GM19468 (cell line): ENCODE measurements around the gene PRKRA.
"Not testable (repeated sequence)": the region's sequence is repeated elsewhere in the genome, so short reads cannot be mapped to it uniquely, and the experiment has no call there.

ENCODE experiments used
- ATAC-seq: cut with Tn5 transposase; IDR thresholded peaks from one replicate; pipeline ENCODE4 v1.9.1; 2021; ENCODE audit warnings: mild to moderate bottlenecking, moderate library complexity, moderate number of reproducible peaks; ENCODE audit not compliant: unreplicated experiment; ENCODE audit errors: extremely low read depth

Gene PRKRA

GRCh38 chr2:178415979-178416378 lies 35.0 kb downstream of the PRKRA start:
- no peak for ATAC-seq

- ATAC-seq: peak; percentile 87
Observed at GRCh38 chr2:178414266-178415247, 36.4 kb downstream of the PRKRA start.

- peak; percentile 57 for ATAC-seq
Observed at GRCh38 chr2:178413472-178414265, 37.3 kb downstream of the PRKRA start.

GRCh38 chr2:178412453-178412852 lies 38.5 kb downstream of the PRKRA start:
- ATAC-seq: not testable (repeated sequence)

- ATAC-seq: no peak
Observed at GRCh38 chr2:178412047-178412446, 38.9 kb downstream of the PRKRA start.

- no peak for ATAC-seq
Observed at GRCh38 chr2:178409261-178409660, 41.7 kb downstream of the PRKRA start.

- peak; percentile 98 for ATAC-seq
Observed at GRCh38 chr2:178404368-178404767, 46.6 kb downstream of the PRKRA start.

- peak; percentile 7 for ATAC-seq
Observed at GRCh38 chr2:178403671-178404306, 47.2 kb downstream of the PRKRA start.

- ATAC-seq: no peak
Observed at GRCh38 chr2:178401994-178402437, 49.0 kb downstream of the PRKRA start.

GRCh38 chr2:178397002-178397605 lies 53.9 kb downstream of the PRKRA start:
- no peak for ATAC-seq

- ATAC-seq: no peak
Observed at GRCh38 chr2:178395941-178396570, 54.9 kb downstream of the PRKRA start.

- no peak for ATAC-seq
Observed at GRCh38 chr2:178395295-178395694, 55.7 kb downstream of the PRKRA start.

GRCh38 chr2:178394859-178395258 lies 56.1 kb downstream of the PRKRA start:
- ATAC-seq: no peak

- no peak for ATAC-seq
Observed at GRCh38 chr2:178392215-178392614, 58.8 kb downstream of the PRKRA start.

GRCh38 chr2:178391701-178392100 lies 59.3 kb downstream of the PRKRA start:
- ATAC-seq: no peak

- ATAC-seq: no peak
Observed at GRCh38 chr2:178388287-178388686, 62.7 kb downstream of the PRKRA start.

GRCh38 chr2:178386986-178387597 lies 63.9 kb downstream of the PRKRA start:
- no peak for ATAC-seq

- ATAC-seq: no peak
Observed at GRCh38 chr2:178385595-178386148, 65.3 kb downstream of the PRKRA start.

- no peak for ATAC-seq
Observed at GRCh38 chr2:178383718-178384117, 67.3 kb downstream of the PRKRA start.
